T-helper 9 cell (primary cell): ENCODE results near the gene RNF152.
"Not testable (repeated sequence)": the region's sequence is repeated elsewhere in the genome, so short reads cannot be mapped to it uniquely, and the experiment has no call there.

ENCODE experiments used
- DNase-seq: peaks from one replicate; pipeline ENCODE4 v3.0.0-alpha.2; 2020

Gene RNF152

GRCh38 chr18:61808286-61808685 lies 84.5 kb downstream of the RNF152 start:
- no peak for DNase-seq

GRCh38 chr18:61803393-61803792 lies 89.4 kb downstream of the RNF152 start:
- DNase-seq = no peak

- no peak for DNase-seq
Measured at GRCh38 chr18:61797696-61798590, 94.9 kb downstream of the RNF152 start.

- DNase-seq = no peak
Measured at GRCh38 chr18:61791031-61791430, 101.8 kb downstream of the RNF152 start.

GRCh38 chr18:61787011-61787670 lies 105.7 kb downstream of the RNF152 start:
- not testable (repeated sequence) for DNase-seq

GRCh38 chr18:61785588-61785987 lies 107.2 kb downstream of the RNF152 start:
- no peak for DNase-seq

GRCh38 chr18:61784834-61785233 lies 108.0 kb downstream of the RNF152 start:
- no peak for DNase-seq

GRCh38 chr18:61782545-61782944 lies 110.3 kb downstream of the RNF152 start:
- no peak for DNase-seq

GRCh38 chr18:61776201-61776600 lies 116.6 kb downstream of the RNF152 start:
- DNase-seq = not testable (repeated sequence)

- DNase-seq = no peak
Measured at GRCh38 chr18:61774846-61775245, 118.0 kb downstream of the RNF152 start.

- no peak for DNase-seq
Measured at GRCh38 chr18:61772293-61772848, 120.4 kb downstream of the RNF152 start.

- no peak for DNase-seq
Measured at GRCh38 chr18:61771861-61772260, 120.9 kb downstream of the RNF152 start.

- no peak for DNase-seq
Measured at GRCh38 chr18:61770279-61770678, 122.5 kb downstream of the RNF152 start.

- no peak for DNase-seq
Measured at GRCh38 chr18:61766266-61766884, 126.4 kb downstream of the RNF152 start.

- DNase-seq = no peak
Measured at GRCh38 chr18:61765097-61765496, 127.7 kb downstream of the RNF152 start.

- no peak for DNase-seq
Measured at GRCh38 chr18:61764381-61764780, 128.4 kb downstream of the RNF152 start.

- no peak for DNase-seq
Measured at GRCh38 chr18:61761875-61762274, 130.9 kb downstream of the RNF152 start.
